ENCODE data around the gene TMPRSS13.
"Not testable (repeated sequence)": the region's sequence is repeated elsewhere in the genome, so short reads cannot be mapped to it uniquely, and the experiment has no call there.

The TMPRSS13 gene

DNA sequence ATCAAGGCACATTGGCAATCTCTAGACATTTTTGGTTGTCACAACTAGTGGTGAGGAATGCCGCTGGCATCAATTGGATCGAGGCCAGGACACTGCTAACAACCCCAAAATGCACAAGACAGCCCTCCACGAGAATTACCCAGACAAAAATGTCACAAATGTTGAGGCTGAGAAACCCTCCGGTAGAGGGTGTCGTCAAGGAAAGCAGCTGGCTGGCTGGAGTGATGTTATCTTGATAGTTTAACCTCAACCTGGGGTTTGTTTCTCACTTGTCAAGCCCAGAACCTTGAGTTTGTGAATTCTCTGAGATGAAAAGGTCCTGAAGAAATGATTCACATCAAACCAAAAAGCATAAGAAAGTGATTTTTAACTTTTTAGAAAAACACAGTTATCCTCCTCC is 21.1 kb upstream of the TMPRSS13 start:
- peak; percentile 30 for DNase-seq

DNA sequence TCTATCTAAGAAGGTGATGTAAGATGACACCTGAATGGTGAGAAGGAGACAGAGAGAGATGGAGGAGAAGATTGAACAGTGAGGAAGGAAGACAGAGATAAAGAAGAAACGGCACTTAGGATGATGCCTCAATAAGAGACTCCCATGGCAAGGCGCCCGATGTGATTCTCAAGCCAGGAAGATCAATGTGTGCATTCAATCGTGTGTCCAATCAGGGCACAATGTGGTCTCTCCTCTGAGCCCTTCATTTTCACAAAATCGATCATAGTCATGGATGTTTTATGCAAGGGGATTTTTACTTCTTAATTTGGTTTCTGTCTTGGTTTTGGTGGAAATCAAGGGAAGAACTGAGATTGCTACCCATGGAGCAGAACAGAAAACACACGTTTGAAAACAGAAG is 19.9 kb upstream of the TMPRSS13 start:
- DNase-seq = no peak

DNA sequence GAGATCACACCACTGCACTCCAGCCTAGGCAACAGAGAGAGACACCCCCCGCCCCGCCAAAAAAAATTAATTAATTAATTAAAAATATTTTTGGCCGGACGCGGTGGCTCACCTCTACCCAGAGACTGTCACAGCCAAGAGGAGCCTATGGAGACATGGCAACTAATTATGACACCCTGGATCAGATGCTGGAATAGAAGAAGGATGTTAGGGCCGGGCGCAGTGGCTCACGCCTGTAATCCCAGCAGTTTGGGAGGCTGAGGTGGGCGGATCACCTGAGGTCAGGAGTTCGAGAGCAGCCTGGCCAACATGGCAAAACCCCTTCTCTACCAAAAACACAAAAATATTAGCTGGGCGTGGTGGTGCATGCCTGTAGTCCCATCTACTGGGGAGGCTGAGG is 19.3 kb upstream of the TMPRSS13 start:
- DNase-seq = not testable (repeated sequence)

DNA sequence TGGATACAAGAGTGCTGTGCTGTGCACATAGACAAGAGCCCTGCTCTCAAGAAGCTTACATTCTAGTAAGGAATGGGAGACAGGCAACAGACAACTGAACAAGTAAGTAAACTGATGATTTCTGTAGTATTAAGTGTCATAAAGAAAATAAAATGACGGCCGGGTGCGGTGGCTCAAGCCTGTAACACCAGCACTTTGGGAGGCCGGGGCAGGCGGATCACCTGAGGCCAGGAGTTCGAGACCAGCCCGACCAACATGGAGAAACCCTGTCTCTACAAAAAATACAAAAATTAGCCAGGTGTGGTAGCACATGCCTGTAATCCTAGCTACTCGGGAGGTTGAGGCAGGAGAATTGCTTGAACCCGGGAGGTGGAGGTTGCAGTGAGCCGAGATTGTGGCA is 18.5 kb upstream of the TMPRSS13 start:
- not testable (repeated sequence) for DNase-seq

DNA sequence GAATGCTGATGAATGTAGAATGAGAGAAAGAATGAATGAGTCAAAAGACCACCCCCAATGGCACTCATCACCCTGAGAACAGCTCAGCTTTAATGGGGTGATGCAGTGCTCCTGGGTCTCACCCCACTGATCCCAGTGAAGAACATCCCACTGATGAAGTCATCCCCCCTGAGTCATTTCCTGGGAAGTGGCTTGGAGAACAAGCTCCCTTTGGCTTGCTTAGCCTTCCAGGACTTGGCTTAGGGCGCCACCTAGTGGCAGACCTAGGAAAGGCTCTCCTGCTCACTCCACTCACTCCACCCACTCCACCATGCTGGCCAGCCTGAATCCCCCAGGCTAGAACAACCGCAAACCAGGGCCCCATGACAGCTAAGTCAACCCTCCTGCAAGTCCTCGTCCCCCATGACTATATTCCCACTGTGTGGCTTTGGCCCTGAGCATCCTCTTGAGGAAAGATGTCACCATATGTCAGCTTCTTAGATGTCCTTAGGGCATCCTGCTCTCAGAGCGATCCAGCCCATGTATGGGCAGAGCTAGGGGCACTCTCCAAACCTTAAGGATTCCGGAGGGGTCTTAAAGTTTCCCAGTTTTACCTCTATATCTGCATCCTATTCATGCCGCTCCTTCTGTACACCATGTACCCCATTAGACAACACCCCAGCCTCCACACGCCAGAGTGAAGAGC is 17.8 kb upstream of the TMPRSS13 start:
- DNase-seq = peak; percentile 77

DNA sequence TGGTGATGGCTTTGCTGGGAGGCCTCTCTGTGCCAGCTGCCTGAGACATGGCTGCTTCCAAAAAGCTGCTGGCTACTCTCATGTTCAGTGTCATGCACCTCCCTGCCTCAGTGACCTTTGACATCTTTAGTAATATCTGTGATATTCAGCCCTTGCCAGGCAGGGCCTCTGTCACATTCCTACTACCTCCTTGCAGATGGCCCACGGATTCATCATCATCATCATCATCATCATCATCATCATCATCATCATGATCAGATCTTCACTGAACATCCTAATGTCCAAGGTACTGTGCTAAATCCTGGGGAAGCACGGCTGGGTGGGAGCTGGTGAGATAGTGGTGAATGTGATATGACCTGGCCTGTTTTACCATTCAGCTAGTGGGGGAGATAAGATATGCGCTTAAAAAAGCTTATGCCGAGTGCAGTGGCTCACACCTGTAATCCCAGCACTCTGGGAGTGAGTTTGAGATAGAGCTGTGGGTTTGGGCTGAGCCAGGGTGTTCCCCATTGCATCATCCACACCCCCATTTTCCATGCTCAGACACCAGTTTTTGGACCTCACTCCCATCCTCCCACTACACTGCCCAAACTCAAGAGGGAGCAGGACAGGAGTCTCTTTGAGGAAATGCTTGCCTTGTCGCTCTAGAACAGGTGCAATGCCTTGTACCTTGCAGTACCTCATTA is 17.1 kb upstream of the TMPRSS13 start:
- no peak for DNase-seq

DNA sequence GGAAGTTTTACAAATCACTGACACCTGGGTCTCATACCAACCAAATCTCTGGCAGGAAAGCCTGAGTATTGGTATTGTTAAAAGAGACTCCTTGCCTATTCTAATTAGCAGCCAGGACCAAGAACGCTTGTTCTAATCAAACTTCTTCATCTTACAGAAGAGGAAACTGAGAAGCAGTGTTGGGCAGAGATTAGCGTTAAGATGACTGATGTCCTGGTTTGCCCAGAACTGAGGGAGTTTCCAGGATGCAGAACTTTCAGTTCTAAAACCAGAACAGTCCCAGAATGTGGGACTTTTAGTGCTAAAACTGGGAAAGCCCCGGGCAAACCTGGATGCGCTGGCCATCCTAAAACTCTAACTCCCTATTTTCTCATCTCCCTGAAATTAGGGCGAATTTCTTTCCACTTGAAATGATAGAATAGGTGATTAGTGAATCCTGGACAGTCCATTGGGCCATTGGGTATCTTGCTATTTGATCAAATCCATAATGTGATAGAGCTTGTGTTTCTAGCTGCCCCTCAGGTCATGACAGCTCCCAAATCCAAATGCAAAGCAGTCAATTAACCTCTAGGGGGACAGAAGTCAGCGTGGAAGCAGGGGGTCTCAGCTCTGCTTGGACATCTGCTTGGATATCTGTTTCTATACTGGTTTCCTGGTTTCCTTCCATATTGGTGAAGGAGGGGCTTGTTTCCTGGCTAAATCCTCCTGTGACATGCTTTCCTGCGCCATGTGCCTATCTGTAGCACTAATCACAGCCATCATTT is 16.0 kb upstream of the TMPRSS13 start:
- no peak for DNase-seq

DNA sequence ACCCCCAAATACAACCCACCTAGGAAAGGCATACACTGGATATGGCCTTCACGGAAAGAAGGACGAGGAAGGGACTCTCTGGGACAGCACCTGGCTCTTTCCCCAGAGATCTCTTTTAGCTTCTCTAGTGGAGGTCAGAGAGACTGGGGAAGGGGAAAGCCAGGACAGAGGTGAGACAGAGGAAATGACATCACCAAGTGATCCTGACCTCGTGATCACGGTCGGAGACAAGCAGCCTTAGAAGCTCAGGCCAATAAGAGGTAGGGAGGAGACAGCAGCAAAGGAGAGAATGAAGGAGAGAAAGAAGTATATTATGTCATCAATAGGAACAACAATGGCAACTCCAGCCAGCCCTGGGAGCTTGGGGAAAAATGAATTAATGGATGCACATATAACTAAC is 15.4 kb upstream of the TMPRSS13 start:
- no peak for DNase-seq

DNA sequence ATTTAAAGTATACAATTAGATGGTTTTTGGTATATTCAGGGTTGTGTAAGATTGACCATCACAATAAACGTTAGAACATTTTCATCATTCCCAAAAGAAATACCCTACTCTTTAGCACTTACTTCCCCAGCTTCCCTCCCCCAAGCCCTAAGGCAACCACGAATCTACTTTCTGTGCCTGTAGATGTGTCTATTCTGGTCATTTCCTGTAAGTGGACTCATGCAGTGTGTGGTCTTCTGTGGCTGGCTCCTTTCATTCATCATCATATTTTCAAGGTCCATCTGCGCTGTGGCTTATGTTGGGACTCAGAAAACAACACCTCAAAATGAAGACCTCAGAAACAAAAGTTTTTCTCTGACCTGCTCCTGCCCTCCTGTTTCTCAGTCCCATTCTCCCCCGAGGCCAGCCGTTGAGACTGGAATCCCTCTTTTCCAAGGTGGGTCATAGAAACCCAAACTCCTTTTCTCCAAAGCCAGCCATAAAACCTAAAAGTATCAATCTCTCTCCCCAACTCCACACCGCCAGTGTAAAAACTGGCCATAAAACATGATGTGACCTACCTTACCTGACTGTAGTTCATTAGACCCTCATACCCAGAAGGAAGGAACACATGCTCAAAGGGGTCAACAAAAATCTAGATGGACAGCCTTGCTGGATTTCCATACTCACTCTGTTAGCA is 12.9 kb upstream of the TMPRSS13 start:
- no peak for DNase-seq

- no peak for DNase-seq
Observed at GRCh38 chr11:117941163-117941707, 12.0 kb upstream of the TMPRSS13 start.

DNA sequence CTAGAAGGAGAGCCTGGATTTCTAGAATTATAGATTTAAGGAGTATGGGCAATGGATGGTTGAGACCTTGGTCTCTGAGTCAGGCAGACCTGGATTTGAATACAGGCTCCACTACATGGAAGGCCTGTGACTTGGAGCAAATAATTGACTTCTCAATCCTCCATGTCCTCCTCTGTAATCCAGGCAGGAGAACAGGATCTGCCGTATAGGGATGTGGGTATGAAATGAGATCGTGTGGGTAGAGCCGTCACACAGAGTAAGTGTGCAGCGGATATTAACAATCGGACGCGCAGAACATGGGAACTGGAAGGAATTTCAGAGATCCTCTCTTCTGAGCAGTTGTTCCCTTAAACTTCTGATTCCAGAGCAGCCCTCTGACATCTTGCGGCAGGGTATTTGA is 11.5 kb upstream of the TMPRSS13 start:
- DNase-seq = no peak

DNA sequence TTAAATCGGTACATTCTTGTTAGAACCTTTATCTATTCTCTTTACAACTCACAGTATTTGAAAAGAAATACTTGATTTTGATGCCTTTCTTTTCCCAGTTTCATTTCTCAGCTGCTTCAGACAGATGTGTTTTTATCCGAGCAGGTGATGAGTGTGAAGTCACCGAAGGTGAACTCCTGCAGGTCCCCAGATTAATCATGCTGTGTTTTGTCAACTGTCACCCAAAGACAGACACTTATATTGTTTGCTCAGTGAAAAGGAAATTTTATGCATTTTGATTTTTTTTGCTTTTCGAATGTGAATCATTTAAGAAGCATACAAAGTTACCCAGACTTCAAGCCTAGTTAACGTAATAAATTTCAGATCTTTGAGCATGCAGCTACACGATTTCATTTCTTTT is 7.8 kb upstream of the TMPRSS13 start:
- DNase-seq = no peak

DNA sequence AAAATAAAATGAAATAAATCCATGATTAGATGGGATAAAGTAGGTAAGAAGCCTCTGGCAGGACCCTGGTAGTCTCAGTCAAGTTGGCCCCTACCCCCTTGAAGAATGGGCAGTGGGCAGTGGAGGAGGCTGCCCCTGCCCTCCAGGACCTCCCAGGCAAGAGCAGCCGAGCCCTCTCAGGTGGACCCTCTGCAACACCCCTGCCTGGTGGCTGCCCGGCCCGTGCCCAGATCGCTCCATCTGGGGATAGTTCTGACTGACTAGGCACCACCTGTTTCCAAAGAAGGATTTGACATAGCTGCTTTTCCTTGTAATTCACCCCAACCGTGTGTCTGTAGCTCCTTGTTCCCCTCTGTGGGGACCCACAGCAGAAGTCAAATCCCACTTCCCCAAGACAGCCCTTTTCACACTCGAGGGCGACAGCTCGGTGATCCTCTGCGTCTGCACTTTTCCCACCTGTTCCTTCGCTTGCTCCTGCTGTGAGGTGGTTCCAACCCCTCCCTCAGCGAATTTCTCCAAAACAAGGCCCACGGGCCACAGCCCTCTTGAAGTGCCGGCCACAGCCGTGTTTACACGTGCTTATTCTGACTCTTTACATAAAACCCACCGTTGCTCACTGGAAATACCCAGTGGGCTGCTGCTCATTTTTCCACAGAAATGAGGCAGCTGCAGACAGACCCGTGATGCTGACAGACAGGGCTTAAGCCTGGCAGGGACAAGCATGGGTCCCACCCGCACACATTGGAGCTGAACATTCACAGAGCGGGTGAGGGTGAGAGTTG is 5.5 kb upstream of the TMPRSS13 start:
- DNase-seq = no peak

DNA sequence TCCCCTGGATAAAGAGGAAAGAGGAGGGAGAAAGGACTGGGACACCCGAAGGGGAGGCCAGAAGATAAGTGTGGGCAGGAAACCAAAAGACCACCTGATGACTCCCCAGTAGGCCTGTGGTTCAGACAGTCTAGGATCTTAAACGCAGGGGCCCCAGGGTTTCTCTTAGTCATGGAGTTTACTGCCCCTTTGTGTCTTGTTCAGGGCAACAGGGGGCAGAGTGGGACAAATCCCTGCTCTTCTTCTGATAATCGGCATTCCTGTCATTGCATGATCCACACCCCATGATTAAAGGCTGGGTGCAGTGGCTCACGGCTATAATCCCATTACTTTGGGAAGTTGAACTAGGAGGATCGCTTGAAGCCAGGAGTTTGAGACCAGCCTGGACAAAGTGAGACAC is 4.7 kb upstream of the TMPRSS13 start:
- DNase-seq = no peak

DNA sequence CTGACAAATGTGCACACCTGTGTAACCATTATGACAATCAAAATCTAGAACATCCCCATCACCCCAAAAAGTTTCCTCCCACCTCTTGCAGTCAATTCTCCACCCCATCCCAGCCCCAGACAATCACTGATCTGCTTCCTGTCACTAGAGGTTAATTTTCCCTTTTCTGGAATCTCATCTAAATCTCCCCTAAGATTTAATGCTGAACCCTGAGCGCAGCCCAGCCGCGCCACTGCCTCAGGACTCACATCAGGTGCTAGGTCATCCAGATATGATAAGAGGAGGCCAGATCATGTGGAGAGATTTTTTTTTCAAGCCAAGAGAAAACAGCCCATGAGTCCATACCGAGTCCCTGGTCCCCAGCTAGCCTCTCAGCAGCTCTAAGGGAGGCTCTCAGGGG is 4.3 kb upstream of the TMPRSS13 start:
- no peak for DNase-seq

GRCh38 chr11:117932947-117933346 is 3.7 kb upstream of the TMPRSS13 start:
- no peak for DNase-seq

DNA sequence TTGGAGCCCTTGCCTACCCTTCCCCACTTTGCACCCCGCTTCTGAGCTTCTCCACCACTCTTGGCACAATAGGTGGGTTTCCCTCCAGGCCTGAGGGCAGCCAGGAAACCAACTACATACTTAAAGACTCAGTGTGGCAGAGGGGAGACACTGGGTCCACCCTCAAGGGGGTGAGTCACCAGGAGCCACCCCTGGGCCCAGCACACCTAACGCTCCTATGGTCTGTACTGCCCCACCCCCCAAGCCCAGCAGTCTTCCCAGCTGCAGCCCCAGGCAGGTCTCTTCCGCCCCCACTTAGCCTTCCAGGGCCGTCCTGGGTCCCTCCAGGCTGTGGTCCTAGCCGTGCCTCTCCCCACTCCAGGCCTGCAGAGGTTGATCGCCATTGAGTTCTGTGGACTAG is 3.2 kb upstream of the TMPRSS13 start:
- DNase-seq = no peak

- DNase-seq = peak; percentile 42
Observed at GRCh38 chr11:117931971-117932370, 2.8 kb upstream of the TMPRSS13 start.

GRCh38 chr11:117931331-117931950 is 2.2 kb upstream of the TMPRSS13 start:
- DNase-seq = no peak

DNA sequence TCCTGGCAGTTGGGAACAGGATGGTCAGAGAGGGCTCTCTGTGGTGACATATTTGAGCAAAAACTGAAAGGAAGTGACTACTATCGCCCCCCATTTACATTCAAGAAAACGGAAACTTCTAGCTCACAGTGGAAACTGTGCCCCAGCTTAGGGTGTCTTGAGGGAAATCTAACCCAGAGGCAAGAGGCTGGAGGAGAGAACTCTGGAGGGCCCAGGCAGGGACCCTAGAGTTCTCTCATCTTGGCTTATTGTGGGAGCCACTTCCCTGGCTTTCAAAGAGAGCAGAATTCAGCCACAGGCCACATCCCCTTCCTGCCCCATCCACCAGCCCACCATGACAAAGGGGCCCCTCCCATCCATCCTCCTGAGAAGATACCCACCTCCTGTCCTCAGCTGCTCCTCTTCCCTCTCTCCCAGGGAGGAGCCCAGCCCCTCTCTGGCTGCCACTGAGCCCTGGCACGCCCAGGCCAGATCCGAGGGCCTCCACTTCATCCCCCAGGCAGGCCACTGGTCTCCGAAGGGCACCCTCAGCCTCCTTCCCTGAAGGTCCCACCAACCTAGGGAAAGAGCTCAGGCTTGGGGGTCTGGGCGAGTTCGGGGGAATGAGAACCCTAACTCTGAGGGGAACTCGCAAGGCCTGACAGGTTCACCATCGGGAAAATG is 1.6 kb upstream of the TMPRSS13 start:
- no peak for DNase-seq

- no peak for DNase-seq
Observed at GRCh38 chr11:117929916-117930570, 841 bp upstream of the TMPRSS13 start.

All from activated naive CD4-positive, alpha-beta T cell treated with anti-CD3 and anti-CD28 coated beads, Interleukin-2, amount 50 U/mL, for 16 hours (primary cell).